GM13977 (cell line): ENCODE data around the gene TAF8.

ENCODE experiments used
- DNase-seq: peaks from one replicate; pipeline ENCODE4 v3.0.0; 2012; ENCODE audit warnings: low spot score
- CTCF ChIP-seq: IDR thresholded peaks from 2 replicates; pipeline ENCODE4 v1.5.1; 2012; ENCODE audit warnings: mild to moderate bottlenecking, control low read depth; ENCODE audit not compliant: insufficient read depth; ENCODE audit errors: extremely low read depth, missing control alignments
- in situ Hi-C: fragments of 300-500 bp; cut with MboI; formaldehyde crosslinking; loops from one replicate; pipeline ENCODE4 v1.12.0; 2022; ENCODE audit warnings: low sequenced_read_pairs, low pct_unique_long_range_greater_than_20kb, mixed read lengths, inconsistent platforms; ENCODE audit not compliant: unreplicated experiment

Gene TAF8

GRCh38 chr6:42088101-42088591, 37.8 kb downstream of the TAF8 start:
- DNase-seq, result no peak
- TF ChIP-seq CTCF, result no peak
- in situ Hi-C loops, result no loop called here

GRCh38 chr6:42090819-42091717, 40.7 kb downstream of the TAF8 start:
- DNase-seq, result no peak
- no peak for TF ChIP-seq CTCF
- in situ Hi-C loops, result no loop called here

GRCh38 chr6:42091718-42092023, 41.3 kb downstream of the TAF8 start:
- no peak for TF ChIP-seq CTCF
- DNase-seq, result no peak
- in situ Hi-C loops, result no loop called here

- no peak for TF ChIP-seq CTCF
- in situ Hi-C loops, result no loop called here
- no peak for DNase-seq
Observed at GRCh38 chr6:42093582-42094329, 43.4 kb downstream of the TAF8 start.

- no peak for DNase-seq
- no peak for TF ChIP-seq CTCF
- in situ Hi-C loops, result no loop called here
Observed at GRCh38 chr6:42095094-42095493, 44.8 kb downstream of the TAF8 start.

GRCh38 chr6:42095776-42096541, 45.6 kb downstream of the TAF8 start:
- in situ Hi-C loops, result no loop called here
- no peak for TF ChIP-seq CTCF
- DNase-seq, result no peak
